Measurements from ENCODE around the gene GPR150.

GPR150 gene

DNA sequence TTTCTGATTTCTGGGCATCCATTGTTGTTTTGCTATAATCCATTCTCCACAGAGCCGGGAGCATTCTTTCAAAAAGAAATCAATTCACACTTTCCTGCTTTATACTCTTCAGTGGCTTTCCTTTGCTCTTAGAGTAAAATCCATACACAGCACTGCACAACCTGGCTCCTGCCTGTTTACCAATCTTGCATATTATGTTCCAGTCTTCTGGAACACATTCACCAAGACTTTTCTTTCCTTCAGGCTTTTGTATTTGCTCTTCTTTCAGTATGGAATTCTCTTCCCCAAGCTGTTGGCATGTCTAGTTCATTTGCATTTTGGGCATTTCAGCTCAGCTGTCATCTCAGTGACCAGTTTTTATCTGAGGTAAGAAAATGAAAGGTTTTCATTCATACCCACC, 33.0 kb downstream of the GPR150 start:
- no peak for DNase-seq (ENCODE audit: low read depth)

GRCh38 chr5:95654196-95654595, 34.3 kb downstream of the GPR150 start:
- no peak for DNase-seq (ENCODE audit: low read depth)

- no peak for DNase-seq (ENCODE audit: low read depth)
Measured at GRCh38 chr5:95655575-95655974, 35.7 kb downstream of the GPR150 start.

DNA sequence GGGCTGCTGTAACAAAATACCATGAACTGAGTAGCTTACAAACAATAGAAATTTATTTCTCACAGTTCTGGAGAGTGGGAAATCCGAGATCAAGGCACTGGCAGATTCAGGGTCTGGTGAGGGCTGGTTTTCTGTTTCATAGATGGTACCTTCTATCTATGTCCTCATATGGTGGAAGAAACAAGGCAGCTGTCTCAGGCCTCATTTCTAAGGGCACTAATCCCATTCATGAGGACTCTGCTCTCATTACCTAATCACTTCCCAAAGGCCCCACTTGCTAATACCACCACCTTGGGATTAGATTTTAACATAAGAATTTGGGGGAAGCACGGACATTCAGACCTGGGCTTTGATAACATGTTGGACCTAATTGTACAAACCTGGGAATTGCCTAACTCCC, 40.2 kb downstream of the GPR150 start:
- no peak for DNase-seq (ENCODE audit: low read depth)

GRCh38 chr5:95662946-95663345, 43.1 kb downstream of the GPR150 start:
- no peak for DNase-seq (ENCODE audit: low read depth)

- no peak for DNase-seq (ENCODE audit: low read depth)
Measured at GRCh38 chr5:95664204-95664786, 44.4 kb downstream of the GPR150 start.

DNA sequence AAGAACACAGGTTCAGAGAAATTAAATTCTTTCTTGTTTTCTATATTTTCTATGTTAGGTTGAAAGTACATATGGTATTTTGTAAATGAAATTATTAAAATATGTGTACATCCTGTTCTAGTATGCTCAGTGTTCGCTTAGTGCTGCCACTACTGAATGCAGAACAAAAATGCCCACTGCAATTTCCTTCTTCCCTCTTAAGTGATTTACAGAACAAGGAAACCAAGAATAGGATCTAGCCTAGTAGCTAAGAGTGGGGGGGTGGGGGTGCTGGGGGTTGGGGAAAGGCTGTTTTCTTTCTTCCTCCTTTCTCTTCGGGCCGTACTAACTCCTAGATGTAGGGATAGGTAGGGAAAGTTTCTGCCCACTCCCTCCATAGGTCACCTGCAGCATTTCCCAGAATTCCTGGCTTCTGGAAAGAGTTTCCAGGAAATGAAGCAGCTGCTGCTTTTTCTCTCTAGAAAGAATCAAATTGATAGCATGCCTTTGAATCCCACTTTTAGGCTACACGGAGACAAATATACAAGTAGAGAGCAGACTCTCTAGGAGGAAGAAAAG, 47.3 kb downstream of the GPR150 start:
- no peak for DNase-seq (ENCODE audit: low read depth)

DNA sequence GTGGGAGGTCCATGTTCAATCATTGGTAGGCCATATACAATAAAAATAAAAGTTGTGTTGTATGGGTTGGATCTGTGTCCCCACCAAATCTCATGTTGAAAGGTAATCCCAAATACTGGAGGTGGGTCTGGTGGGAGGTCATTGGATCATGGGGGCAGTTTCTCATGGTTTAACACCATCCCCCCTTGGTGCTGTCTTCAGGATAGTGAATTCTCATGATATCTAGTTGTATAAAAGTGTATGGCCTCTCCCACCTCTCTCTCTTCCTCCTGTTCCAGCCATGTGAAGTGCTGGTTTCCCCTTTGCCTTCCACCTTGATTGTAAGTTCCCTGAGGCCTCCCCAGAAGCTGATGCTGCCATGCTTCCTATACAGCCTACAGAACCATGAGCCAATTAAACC, 47.8 kb downstream of the GPR150 start:
- DNase-seq (ENCODE audit: low read depth), result no peak

GRCh38 chr5:95668216-95668615, 48.3 kb downstream of the GPR150 start:
- no peak for DNase-seq (ENCODE audit: low read depth)

GRCh38 chr5:95668728-95669127, 48.8 kb downstream of the GPR150 start:
- no peak for DNase-seq (ENCODE audit: low read depth)

DNA sequence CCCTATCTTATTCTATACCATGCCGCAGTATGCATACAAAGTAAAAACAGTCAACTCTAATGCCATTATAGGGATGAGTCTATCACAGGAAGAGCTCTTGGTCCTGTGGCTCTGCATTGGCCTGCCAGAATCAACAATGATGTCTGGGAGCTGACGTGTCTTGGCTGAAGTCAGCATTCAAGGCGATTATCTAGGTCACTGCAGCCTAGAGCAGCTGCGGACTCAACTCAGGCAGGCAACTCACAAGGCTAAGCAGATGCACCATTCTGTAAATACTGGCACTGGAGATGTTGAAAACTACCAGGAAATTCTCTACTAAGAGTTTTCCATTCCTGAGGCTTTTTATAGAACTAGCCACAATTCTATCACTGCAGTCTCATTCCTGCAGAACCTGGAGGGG, 49.7 kb downstream of the GPR150 start:
- DNase-seq (ENCODE audit: low read depth), result peak; percentile 72

- no peak for DNase-seq (ENCODE audit: low read depth)
Measured at GRCh38 chr5:95669985-95670384, 50.1 kb downstream of the GPR150 start.

GRCh38 chr5:95670568-95670967, 50.7 kb downstream of the GPR150 start:
- DNase-seq (ENCODE audit: low read depth), result no peak
